Body of pancreas (tissue), 4 donors: Measurements from ENCODE around the gene TAF6. TPM values are rescaled to one million over a fixed set of nuclear protein-coding genes. Genes with fewer than 3 reads are reported as not detected.

ENCODE experiments used
- ATAC-seq: fragments of 150-250 bp; one replicate; pipeline ENCODE4 v1.9.1; 2016
- DNase-seq, 4 donors: peaks; one replicate each; pipeline ENCODE4 v3.0.0-alpha.2; 2019
- H3K27ac ChIP-seq, 4 donors: fragments of 200-600 bp; sonication (generic); 1 replicate in 3 of 4; 2 replicates in 1 of 4; pipeline versions ENCODE4 v1.5.1 to v1.6.1; 2016 to 2019; ENCODE audit warnings: mild to moderate bottlenecking in 1 of 4, mixed read lengths in 1 of 4, moderate library complexity in 1 of 4
- H3K27me3 ChIP-seq, 2 donors: fragments of 200-600 bp; sonication (generic); one replicate each; pipeline ENCODE4 v1.6.0; 2016; ENCODE audit warnings: mild to moderate bottlenecking in 1 of 2
- H3K36me3 ChIP-seq, 2 donors: fragments of 200-600 bp; sonication (generic); replicated peaks in 1 of 2; 2 replicates each; pipeline ENCODE4 v1.5.1; 2016; ENCODE audit warnings: low read depth in 2 of 2; ENCODE audit not compliant: insufficient read depth in 1 of 2
- H3K4me1 ChIP-seq: fragments of 200-600 bp; sonication (generic); one replicate; pipeline ENCODE4 v1.6.0; 2016
- H3K4me3 ChIP-seq, 2 donors: fragments of 200-600 bp; sonication (generic); 1 replicate in 1 of 2; 2 replicates in 1 of 2; pipeline ENCODE4 v1.5.1; 2016 to 2019
- H3K9me3 ChIP-seq, 3 donors: fragments of 200-600 bp; sonication (generic); 1 replicate in 2 of 3; 2 replicates in 1 of 3; pipeline ENCODE4 v1.5.1; 2016
- POLR2A ChIP-seq, 3 donors: fragments of 450-650 bp; IDR thresholded peaks; one replicate each; pipeline ENCODE4 v1.6.1; 2016; ENCODE audit warnings: antibody characterized with exemption in 3 of 3, mild to moderate bottlenecking in 2 of 3
- WGBS, 2 donors: methylation state at CpG; one replicate each; pipeline ENCODE4 v1.1.5; 2017; 5-methylcytosine and 5-hydroxymethylcytosine counted together
- intact Hi-C: fragments of 100-400 bp; cut with DNase I; formaldehyde crosslinking; loops from one replicate; pipeline ENCODE4 v1.15.1; 2023
- total RNA-seq, 2 donors: library from RNA; depleted of rRNA; stranded (reverse); fragments of >200 nt; gene quantifications; one replicate each; pipeline ENCODE4 v1.1.0, GENCODE V29; 2016
- TF ChIP-seq, protein P1 (sequence below), 7 experiments: fragments of 450-650 bp in 4 of 7; fragments of 200-600 bp in 3 of 7; sonication (generic) in 3 of 7; IDR thresholded peaks; one replicate each; pipeline ENCODE4 v1.5.1; 2016 to 2019; ENCODE audit warnings: antibody characterized with exemption in 7 of 7

The TAF6 gene
- total RNA-seq, 2 donors from 2014 or later, result 30.4 to 51.7 TPM

DNA sequence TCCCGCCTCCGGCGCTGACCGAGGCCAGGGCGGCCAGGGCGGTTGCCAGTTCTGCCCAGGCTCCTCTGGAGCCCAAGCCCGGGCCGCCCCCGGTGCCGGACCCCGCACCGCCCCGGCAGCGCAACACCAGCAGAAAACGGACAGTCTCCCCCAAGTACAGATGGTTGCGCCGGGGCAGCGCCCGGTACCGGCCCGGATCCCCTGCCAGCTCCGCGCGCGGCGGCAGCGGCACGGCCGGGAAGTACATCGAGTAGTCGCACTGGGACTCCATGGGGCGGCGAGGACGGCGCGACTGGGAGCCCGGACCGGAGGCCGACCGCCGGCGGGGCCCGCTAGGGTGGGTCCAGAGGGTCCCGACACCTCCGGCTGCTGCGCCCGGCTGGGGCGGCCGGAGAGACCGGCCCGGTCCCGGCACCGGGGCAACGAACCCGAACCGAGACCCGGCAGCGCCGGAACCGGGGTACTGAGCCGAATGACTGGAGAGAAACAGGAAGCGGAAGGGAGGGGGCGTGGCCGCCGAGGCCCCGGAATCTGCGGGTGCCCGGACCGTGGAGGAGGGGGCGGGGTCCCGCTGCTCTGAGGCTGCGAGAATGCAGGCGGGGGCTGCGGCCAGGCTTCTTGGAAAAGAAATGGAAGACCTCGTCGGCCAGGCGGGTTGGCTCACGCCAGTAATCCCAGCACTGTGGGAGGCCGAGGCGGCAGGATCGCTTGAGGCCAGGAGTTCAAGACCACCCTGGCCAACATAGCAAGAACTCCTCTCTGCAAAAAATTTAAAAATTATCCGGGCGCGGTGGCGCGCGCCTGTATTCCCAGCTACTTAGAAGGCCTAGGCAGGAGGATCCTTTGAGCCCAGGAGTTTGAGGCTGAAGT lies 39.3 kb upstream of the TAF6 start, which contains the start of gene TRAPPC14:
Gene TRAPPC14, minus strand, starts transcription at position 495 of the 870 bp plus-strand sequence. Its CDS starts 224 bp downstream, at position 271.
- WGBS, 2 donors, result 0 to 1% methylated on average over 24 to 83 of the region's 87 CpGs
- peak in 2 of 3 donors; percentile 52 to 54 for TF ChIP-seq POLR2A (IDR thresholded peaks at IDR 0.05)
- TF ChIP-seq, protein P1, sequence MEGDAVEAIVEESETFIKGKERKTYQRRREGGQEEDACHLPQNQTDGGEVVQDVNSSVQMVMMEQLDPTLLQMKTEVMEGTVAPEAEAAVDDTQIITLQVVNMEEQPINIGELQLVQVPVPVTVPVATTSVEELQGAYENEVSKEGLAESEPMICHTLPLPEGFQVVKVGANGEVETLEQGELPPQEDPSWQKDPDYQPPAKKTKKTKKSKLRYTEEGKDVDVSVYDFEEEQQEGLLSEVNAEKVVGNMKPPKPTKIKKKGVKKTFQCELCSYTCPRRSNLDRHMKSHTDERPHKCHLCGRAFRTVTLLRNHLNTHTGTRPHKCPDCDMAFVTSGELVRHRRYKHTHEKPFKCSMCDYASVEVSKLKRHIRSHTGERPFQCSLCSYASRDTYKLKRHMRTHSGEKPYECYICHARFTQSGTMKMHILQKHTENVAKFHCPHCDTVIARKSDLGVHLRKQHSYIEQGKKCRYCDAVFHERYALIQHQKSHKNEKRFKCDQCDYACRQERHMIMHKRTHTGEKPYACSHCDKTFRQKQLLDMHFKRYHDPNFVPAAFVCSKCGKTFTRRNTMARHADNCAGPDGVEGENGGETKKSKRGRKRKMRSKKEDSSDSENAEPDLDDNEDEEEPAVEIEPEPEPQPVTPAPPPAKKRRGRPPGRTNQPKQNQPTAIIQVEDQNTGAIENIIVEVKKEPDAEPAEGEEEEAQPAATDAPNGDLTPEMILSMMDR (IDR thresholded peaks at IDR 0.05), result peak in 1 of 7 experiments; percentile 3
- ATAC-seq, result peak; percentile 91
- DNase-seq, result peak; percentile 88 to 94 (median 90)
- H3K27me3 ChIP-seq, result no peaks in the 10 kb centered on the region
- intact Hi-C loops, result no loop called here
- peak within 1 kb of the TSS; percentile 45 to 72 (median 66) for H3K27ac ChIP-seq
- peaks cover 22% of the 10 kb centered on the region for H3K4me1 ChIP-seq
- H3K4me3 ChIP-seq, result peak within 1 kb of the TSS; percentile 60 to 97
- no peaks in the 10 kb centered on the region for H3K9me3 ChIP-seq
- H3K36me3 ChIP-seq, result no peaks in the 10 kb centered on the region

DNA sequence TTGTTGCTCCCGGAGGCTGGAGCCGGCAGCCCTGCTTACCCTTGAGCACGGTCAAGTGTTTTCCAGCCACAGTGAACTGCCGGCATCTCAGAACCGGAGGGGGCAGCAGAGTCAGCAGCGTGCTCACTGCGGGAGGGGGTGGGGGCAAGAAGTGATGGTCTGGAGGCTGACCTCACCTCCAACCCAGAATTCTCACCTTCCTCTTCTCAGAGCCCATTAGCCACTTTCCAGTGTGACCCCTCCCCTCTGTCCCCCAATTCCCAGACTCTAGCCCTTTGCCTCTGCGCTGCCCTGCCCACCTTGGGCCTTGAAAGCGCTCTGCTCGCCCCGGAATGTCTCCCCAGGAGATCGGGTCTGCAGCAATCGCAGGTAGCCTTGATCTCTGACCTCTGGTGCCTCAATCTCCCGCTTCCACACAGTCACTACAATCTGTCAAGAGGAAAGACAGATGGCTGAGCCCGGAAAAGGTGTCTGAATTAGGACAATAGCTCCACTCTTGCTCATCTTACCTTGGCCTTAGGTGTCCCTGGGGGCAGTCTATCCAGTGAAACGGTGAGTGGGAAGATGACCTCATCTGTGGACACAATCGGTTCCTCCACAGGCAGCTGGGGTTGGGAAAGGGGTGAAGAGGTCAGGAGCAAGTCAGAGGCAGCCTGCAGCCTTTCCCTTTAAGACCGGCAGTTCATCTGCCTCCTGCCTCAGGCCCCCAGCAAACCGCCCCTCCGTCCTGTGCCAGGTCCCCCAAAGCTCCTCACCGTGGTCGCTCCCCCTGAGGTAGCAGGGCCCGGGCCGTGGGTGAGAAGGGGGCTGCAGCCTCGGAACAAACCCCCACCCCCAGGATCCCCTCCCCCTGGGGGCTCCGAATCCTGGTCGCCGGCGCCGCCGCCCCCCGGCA lies 38.4 kb upstream of the TAF6 start:
- no peak for TF ChIP-seq POLR2A (IDR thresholded peaks at IDR 0.05)
- TF ChIP-seq, protein P1 (IDR thresholded peaks at IDR 0.05), result no peak
- peaks cover 22% of the 10 kb centered on the region for H3K4me1 ChIP-seq
- ATAC-seq (peak; percentile 58), DNase-seq (peak; percentile 39 to 64 (median 51))
- no peaks in the 10 kb centered on the region for H3K27me3 ChIP-seq
- H3K9me3 ChIP-seq, result no peaks in the 10 kb centered on the region
- WGBS, 2 donors, result 14 to 27% methylated on average over 18 to 32 of the region's 32 CpGs
- intact Hi-C loops, result no loop called here
- peak overlapping the region; percentile 60 to 97 for H3K4me3 ChIP-seq
- H3K27ac ChIP-seq, result peak overlapping the region in 3 of 4 donors; percentile 65 to 72 (median 68)
- H3K36me3 ChIP-seq, result peaks cover 0 to 2% of the 10 kb centered on the region in 2 donors

DNA sequence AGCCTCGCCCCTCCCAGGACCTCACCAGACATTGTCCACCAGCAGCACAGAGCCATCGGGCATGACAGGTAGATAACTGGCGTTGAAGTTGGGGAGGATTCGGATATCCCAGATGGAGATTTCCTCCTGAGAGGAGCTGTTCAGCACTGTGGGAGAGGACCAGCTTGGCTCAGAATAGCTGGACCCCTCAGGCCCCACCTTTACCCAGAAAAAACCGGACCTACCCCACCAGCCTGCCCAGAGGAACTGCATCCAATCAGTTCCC lies 37.8 kb upstream of the TAF6 start:
- H3K9me3 ChIP-seq, result no peaks in the 10 kb centered on the region
- H3K4me3 ChIP-seq, result no peak overlapping the region
- TF ChIP-seq, protein P1 (IDR thresholded peaks at IDR 0.05), result no peak
- TF ChIP-seq POLR2A (IDR thresholded peaks at IDR 0.05), result no peak
- peaks cover 0 to 2% of the 10 kb centered on the region in 2 donors for H3K36me3 ChIP-seq
- H3K27ac ChIP-seq, result peak overlapping the region in 3 of 4 donors; percentile 65 to 72 (median 68)
- ATAC-seq, result no peak
- 72 to 82% methylated on average over 5 of the region's 5 CpGs for WGBS, 2 donors
- no peak for DNase-seq
- peaks cover 22% of the 10 kb centered on the region for H3K4me1 ChIP-seq
- intact Hi-C loops, result no loop called here
- no peaks in the 10 kb centered on the region for H3K27me3 ChIP-seq

DNA sequence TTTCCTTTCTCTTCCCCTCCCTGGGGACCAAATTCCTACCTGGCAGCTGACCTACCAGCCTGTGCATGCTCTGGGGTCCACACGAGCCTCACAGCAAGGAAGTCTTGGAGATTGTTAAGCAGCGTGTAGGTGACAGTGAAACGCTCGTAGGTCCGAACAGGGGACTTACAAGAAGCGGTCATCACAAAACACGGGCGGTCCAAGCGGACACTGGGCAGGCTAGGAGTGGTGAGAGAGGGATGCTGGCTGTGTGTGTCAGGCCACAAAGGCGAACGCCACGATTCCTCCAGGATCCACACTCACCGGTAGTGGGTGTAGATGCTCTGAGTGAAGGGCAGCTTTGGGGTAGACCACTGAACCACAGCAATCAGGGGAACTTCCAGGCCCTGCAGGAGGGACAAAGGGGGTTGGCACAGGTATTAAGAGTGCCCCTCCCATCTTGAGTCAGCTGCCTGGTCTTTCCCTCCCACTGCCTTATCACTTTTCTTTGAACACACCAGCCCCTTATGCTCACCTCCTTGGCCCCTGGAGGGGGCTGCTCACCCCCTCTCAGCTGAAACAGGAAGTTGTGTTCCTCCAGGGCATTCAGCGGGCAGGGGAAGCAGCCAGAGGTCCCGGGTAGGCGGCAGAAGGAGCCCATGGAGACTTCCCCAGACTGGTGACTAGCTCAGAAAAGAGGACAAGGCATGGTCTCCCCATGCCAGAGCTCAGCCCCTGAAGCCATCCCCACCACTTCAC lies 37.3 kb upstream of the TAF6 start:
- H3K4me3 ChIP-seq, result no peak overlapping the region
- H3K27me3 ChIP-seq, result no peaks in the 10 kb centered on the region
- no peaks in the 10 kb centered on the region for H3K9me3 ChIP-seq
- DNase-seq (no peak), ATAC-seq (no peak)
- WGBS, 2 donors, result 80 to 90% methylated on average over 15 to 16 of the region's 16 CpGs
- TF ChIP-seq, protein P1 (IDR thresholded peaks at IDR 0.05), result no peak
- no peak for TF ChIP-seq POLR2A (IDR thresholded peaks at IDR 0.05)
- peaks cover 22% of the 10 kb centered on the region for H3K4me1 ChIP-seq
- peaks cover 0 to 2% of the 10 kb centered on the region in 2 donors for H3K36me3 ChIP-seq
- intact Hi-C loops, result no loop called here
- peak overlapping the region in 1 of 4 donors; percentile 68 for H3K27ac ChIP-seq
